SKM-1 treated with dmso at 0.1 percent for 144 hours (cell line): ENCODE measurements around the gene MISP.

ENCODE experiments used
- DNase-seq: peaks from one replicate; lab custom pipeline; 2025; ENCODE audit not compliant: unreplicated experiment; lab: John Stamatoyannopoulos, UW

Gene MISP

GRCh38 chr19:772063-772462 lies 21.2 kb downstream of the MISP start:
- DNase-seq: no peak

GRCh38 chr19:772730-773436 lies 22.0 kb downstream of the MISP start:
- no peak for DNase-seq

- no peak for DNase-seq
Observed at GRCh38 chr19:776549-776948, 25.6 kb downstream of the MISP start.

GRCh38 chr19:778910-779653 lies 28.2 kb downstream of the MISP start:
- DNase-seq: no peak

- DNase-seq: no peak
Observed at GRCh38 chr19:780935-781334, 30.0 kb downstream of the MISP start.

GRCh38 chr19:781800-782184 lies 30.9 kb downstream of the MISP start:
- DNase-seq: no peak

GRCh38 chr19:782185-782877 lies 31.4 kb downstream of the MISP start:
- no peak for DNase-seq

GRCh38 chr19:782878-783668 lies 32.2 kb downstream of the MISP start:
- no peak for DNase-seq

- DNase-seq: no peak
Observed at GRCh38 chr19:784541-784940, 33.6 kb downstream of the MISP start.

GRCh38 chr19:787536-787935 lies 36.6 kb downstream of the MISP start:
- DNase-seq: no peak

- DNase-seq: no peak
Observed at GRCh38 chr19:788686-788982, 37.7 kb downstream of the MISP start.

- DNase-seq: peak; percentile 88
Observed at GRCh38 chr19:788983-789700, 38.2 kb downstream of the MISP start.

GRCh38 chr19:789701-790060 lies 38.8 kb downstream of the MISP start:
- DNase-seq: no peak

GRCh38 chr19:791007-791566 lies 40.2 kb downstream of the MISP start:
- no peak for DNase-seq

- no peak for DNase-seq
Observed at GRCh38 chr19:791567-792305, 40.8 kb downstream of the MISP start.

GRCh38 chr19:792306-792885 lies 41.5 kb downstream of the MISP start:
- DNase-seq: no peak

- DNase-seq: no peak
Observed at GRCh38 chr19:793806-794205, 42.9 kb downstream of the MISP start.

- DNase-seq: no peak
Observed at GRCh38 chr19:795073-795611, 44.2 kb downstream of the MISP start.
